Measurements from ENCODE around the gene ADAM8.
"Not testable (repeated sequence)": the region's sequence is repeated elsewhere in the genome, so short reads cannot be mapped to it uniquely, and the experiment has no call there.

The ADAM8 gene

GRCh38 chr10:133249975-133250754 is 26.5 kb downstream of the ADAM8 start:
- DNase-seq (ENCODE audit: low read depth), result no peak

- DNase-seq (ENCODE audit: low read depth), result no peak
Observed at GRCh38 chr10:133249094-133249780, 27.4 kb downstream of the ADAM8 start.

- no peak for DNase-seq (ENCODE audit: low read depth)
Observed at GRCh38 chr10:133248334-133248715, 28.3 kb downstream of the ADAM8 start.

- DNase-seq (ENCODE audit: low read depth), result no peak
Observed at GRCh38 chr10:133247681-133248333, 28.9 kb downstream of the ADAM8 start.

- DNase-seq (ENCODE audit: low read depth), result no peak
Observed at GRCh38 chr10:133246236-133246626, 30.4 kb downstream of the ADAM8 start.

GRCh38 chr10:133245439-133246235 is 31.0 kb downstream of the ADAM8 start:
- DNase-seq (ENCODE audit: low read depth), result no peak

GRCh38 chr10:133243593-133243992 is 33.1 kb downstream of the ADAM8 start:
- DNase-seq (ENCODE audit: low read depth), result no peak

GRCh38 chr10:133242611-133243356 is 33.9 kb downstream of the ADAM8 start:
- no peak for DNase-seq (ENCODE audit: low read depth)

- DNase-seq (ENCODE audit: low read depth), result no peak
Observed at GRCh38 chr10:133241501-133242205, 35.0 kb downstream of the ADAM8 start.

- DNase-seq (ENCODE audit: low read depth), result no peak
Observed at GRCh38 chr10:133239990-133240389, 36.7 kb downstream of the ADAM8 start.

GRCh38 chr10:133238466-133238804 is 38.2 kb downstream of the ADAM8 start:
- DNase-seq (ENCODE audit: low read depth), result no peak

- DNase-seq (ENCODE audit: low read depth), result no peak
Observed at GRCh38 chr10:133237588-133238465, 38.8 kb downstream of the ADAM8 start, which contains the start of gene VENTX. VENTX (plus strand) TSS chr10:133237855; CDS start chr10:133237915, 60 bp downstream.

GRCh38 chr10:133237241-133237587 is 39.5 kb downstream of the ADAM8 start:
- no peak for DNase-seq (ENCODE audit: low read depth)

- DNase-seq (ENCODE audit: low read depth), result no peak
Observed at GRCh38 chr10:133236401-133237240, 40.0 kb downstream of the ADAM8 start.

- no peak for DNase-seq (ENCODE audit: low read depth)
Observed at GRCh38 chr10:133235932-133236331, 40.7 kb downstream of the ADAM8 start.

- DNase-seq (ENCODE audit: low read depth), result no peak
Observed at GRCh38 chr10:133235265-133235855, 41.3 kb downstream of the ADAM8 start.

- not testable (repeated sequence) for DNase-seq (ENCODE audit: low read depth)
Observed at GRCh38 chr10:133234796-133235195, 41.9 kb downstream of the ADAM8 start.

- no peak for DNase-seq (ENCODE audit: low read depth)
Observed at GRCh38 chr10:133231946-133232574, 44.6 kb downstream of the ADAM8 start.
